ENCODE data around the gene XYLT1.

GRCh38 chr16:17467923-17468540 is 2.7 kb downstream of the XYLT1 start:
- TF ChIP-seq POLR2AphosphoS5 (IDR thresholded peaks at IDR 0.05; ENCODE audit: insufficient read depth in 1 of 2, low read depth in 1 of 2), result no peak
- peak; percentile 52 to 78 (median 61) for TF ChIP-seq CTCF (IDR thresholded peaks at IDR 0.05)

Data from vagina (tissue), 2 donors.